ENCODE results near the gene RASAL2.

RASAL2 gene

GRCh38 chr1:178533121-178533946 is 439.4 kb downstream of the RASAL2 start:
- no peak for TF ChIP-seq SUZ12 (IDR thresholded peaks at IDR 0.05)
- TF ChIP-seq FOXK2 (IDR thresholded peaks at IDR 0.05) = no peak
- TF ChIP-seq FOXA1 (IDR thresholded peaks at IDR 0.05) = no peak
- no peak for TF ChIP-seq NFRKB (IDR thresholded peaks at IDR 0.05)
- no peak for TF ChIP-seq TARDBP (IDR thresholded peaks at IDR 0.05)
- no peak for TF ChIP-seq LEF1 (IDR thresholded peaks at IDR 0.05; ENCODE audit: borderline replicate concordance)
- no peak for TF ChIP-seq PKNOX1 (IDR thresholded peaks at IDR 0.05)
- no peak for TF ChIP-seq FOXM1 (IDR thresholded peaks at IDR 0.05; ENCODE audit: borderline replicate concordance)
- TF ChIP-seq L3MBTL2 (conservative IDR thresholded peaks at IDR 0.05) = no peak
- no peak for TF ChIP-seq CTBP1 (IDR thresholded peaks at IDR 0.05; ENCODE audit: borderline replicate concordance)
- no peak for TF ChIP-seq BHLHE40 (IDR thresholded peaks at IDR 0.05; ENCODE audit: borderline replicate concordance)
- DNase-seq (ENCODE audit: extremely low spot score) = no peak
- ChIA-PET CTCF (interaction anchor here (0.6 to 1.9 kb wide), 11 partner anchors 9 to 469 kb away, joined by 3 to 13 read pairs (median 5); no protein-coding TSS in a partner anchor), POLR2A (interaction anchor here (1.4 kb wide), 1 partner anchor 9 kb away, joined by 3 read pairs; no protein-coding TSS in a partner anchor)

All from HEK293T (cell line).